ENCODE measurements around the gene NTF3. TPM values are rescaled to one million over a fixed set of nuclear protein-coding genes. Genes with fewer than 3 reads are reported as not detected.

Gene NTF3
- total RNA-seq, 2 donors from 2014 or later = 0.71 to 4.1 TPM

DNA sequence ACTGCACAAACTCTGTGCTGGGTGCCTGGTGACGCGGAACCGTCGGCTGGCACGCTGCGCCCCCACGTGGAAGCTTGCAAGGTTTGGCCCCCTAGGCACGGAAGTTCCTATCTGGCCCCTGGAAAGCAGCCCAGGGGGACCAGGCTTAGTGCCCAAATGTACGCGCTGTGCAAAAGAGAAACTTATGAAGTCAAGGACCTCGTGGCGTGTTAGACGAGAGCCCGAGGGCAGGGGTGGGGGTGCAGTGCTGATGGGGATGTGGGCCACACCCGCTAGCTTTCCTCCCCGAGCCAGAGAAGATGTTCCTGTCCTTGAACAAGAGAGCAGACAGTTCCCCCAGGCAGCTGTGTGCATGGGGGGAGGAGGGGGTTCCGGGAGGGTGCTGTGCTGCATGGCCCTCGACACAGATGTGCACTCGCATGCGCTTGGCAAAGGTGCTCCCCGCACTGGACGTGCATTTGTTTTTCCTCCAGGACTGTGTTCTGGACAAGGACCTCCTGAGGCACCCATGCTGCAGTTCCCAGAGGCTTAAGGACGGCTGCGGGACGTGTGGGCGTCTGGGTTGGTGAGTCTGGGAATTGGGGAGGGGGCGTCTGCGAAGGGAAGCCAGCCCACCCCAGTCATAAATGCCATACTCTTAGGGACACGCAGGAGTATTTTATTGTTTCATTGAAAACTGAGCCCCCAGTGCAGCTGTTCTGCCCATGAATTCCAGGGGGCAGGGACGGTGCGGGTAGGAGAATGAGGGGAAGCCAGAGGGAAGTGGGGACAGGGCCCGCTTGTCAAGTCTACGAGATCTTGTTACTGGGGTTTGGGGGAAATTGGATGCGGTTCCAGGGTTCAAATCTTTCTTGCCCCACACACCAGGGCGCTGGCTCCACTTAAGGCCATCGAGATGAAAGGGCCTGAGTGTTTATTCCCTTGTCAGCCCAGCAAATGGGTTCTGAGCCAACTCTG, 80.0 kb downstream of the NTF3 start:
- Mint-ChIP-seq H3K27me3 (ENCODE audit: insufficient read depth) (peaks cover 7% of the 10 kb centered on the region), H3K9me3 (no peaks in the 10 kb centered on the region), H3K4me1 (peaks cover 29% of the 10 kb centered on the region), H3K36me3 (ENCODE audit: low read depth) (no peaks in the 10 kb centered on the region), H3K4me3 (no peak overlapping the region), H3K27ac (no peak overlapping the region)
- Histone ChIP-seq H3K27me3 (ENCODE audit: control insufficient read depth, insufficient read depth, low read length, poor library complexity, severe bottlenecking) (no peaks in the 10 kb centered on the region), H3K9me3 (ENCODE audit: control insufficient read depth, low read length) (no peaks in the 10 kb centered on the region), H3K9ac (ENCODE audit: extremely low read depth, low read length, poor library complexity, severe bottlenecking) (no peak overlapping the region), H3K36me3 (ENCODE audit: control insufficient read depth, insufficient read depth, low read length) (no peaks in the 10 kb centered on the region), H3K4me1 (ENCODE audit: control insufficient read depth, insufficient read depth, low read length) (no peaks in the 10 kb centered on the region), H3K4me3 (ENCODE audit: low read length) (no peak overlapping the region), H3K27ac (ENCODE audit: low read depth, low read length) (no peak overlapping the region)
- peak; percentile 99 for TF ChIP-seq CTCF (conservative IDR thresholded peaks at IDR 0.05)
- peak; percentile 85 for DNase-seq
- 76 to 86% methylated on average over 19 to 34 of the region's 36 CpGs for WGBS, 2 experiments (ENCODE audit: insufficient coverage in 1 of 2, insufficient read length in 1 of 2)

DNA sequence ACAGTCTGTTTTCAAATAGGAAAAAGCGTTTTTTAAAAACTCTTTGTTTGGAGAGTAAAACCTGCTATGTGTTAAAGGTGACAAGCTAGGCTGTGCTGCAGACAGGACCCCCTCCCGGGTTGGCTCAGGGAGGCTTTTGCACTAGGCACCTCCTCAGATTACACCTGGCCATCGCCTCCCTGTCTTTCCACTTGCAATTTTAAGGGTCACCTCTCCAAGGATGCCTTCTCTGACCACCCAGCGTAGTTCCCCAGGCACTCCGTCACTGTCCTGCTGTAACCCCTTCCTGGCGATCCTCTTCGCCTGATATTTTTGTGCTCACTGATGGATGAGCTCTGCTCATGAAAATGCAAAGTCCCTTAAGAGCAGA, 80.7 kb downstream of the NTF3 start:
- Mint-ChIP-seq H3K4me1 (peaks cover 31% of the 10 kb centered on the region), H3K27me3 (ENCODE audit: insufficient read depth) (peaks cover 4% of the 10 kb centered on the region), H3K27ac (no peak overlapping the region), H3K36me3 (ENCODE audit: low read depth) (no peaks in the 10 kb centered on the region), H3K9me3 (no peaks in the 10 kb centered on the region), H3K4me3 (no peak overlapping the region)
- Histone ChIP-seq H3K9ac (ENCODE audit: extremely low read depth, low read length, poor library complexity, severe bottlenecking) (no peak overlapping the region), H3K36me3 (ENCODE audit: control insufficient read depth, insufficient read depth, low read length) (no peaks in the 10 kb centered on the region), H3K9me3 (ENCODE audit: control insufficient read depth, low read length) (no peaks in the 10 kb centered on the region), H3K27me3 (ENCODE audit: control insufficient read depth, insufficient read depth, low read length, poor library complexity, severe bottlenecking) (no peaks in the 10 kb centered on the region), H3K4me3 (ENCODE audit: low read length) (no peak overlapping the region), H3K4me1 (ENCODE audit: control insufficient read depth, insufficient read depth, low read length) (no peaks in the 10 kb centered on the region), H3K27ac (ENCODE audit: low read depth, low read length) (no peak overlapping the region)
- 87 to 91% methylated on average over 5 to 7 of the region's 7 CpGs for WGBS, 2 experiments (ENCODE audit: insufficient coverage in 1 of 2, insufficient read length in 1 of 2)
- TF ChIP-seq CTCF (conservative IDR thresholded peaks at IDR 0.05) = no peak
- peak; percentile 65 for DNase-seq

DNA sequence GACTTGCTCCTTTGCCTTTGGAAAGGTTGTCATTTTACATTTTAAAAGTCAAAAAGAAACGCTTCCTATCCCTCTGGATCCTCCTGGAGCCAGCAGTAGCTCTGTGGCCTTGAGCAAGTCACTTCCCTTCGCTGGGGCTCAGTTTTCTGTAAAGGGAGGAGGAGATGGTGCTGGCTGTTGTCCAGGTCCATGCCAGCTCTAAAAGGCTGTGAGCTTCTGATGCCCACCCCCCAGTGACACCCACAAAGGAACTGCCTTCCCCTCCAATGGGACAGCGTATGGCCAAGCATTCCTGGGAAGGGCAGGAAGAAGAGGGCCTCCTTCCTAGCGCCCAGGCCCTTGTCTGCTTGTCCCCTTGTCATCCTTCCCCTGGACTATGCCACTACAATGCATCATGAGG, 81.5 kb downstream of the NTF3 start:
- H3K4me3 ChIP-seq (ENCODE audit: low read length) = no peak overlapping the region
- WGBS, 2 experiments (ENCODE audit: insufficient coverage in 1 of 2, insufficient read length in 1 of 2) = 85 to 100% methylated on average over 1 to 4 of the region's 4 CpGs
- no peaks in the 10 kb centered on the region for H3K36me3 Mint-ChIP-seq (ENCODE audit: low read depth)
- H3K9me3 ChIP-seq (ENCODE audit: control insufficient read depth, low read length) = no peaks in the 10 kb centered on the region
- TF ChIP-seq CTCF (conservative IDR thresholded peaks at IDR 0.05) = no peak
- H3K4me3 Mint-ChIP-seq = no peak overlapping the region
- H3K27ac ChIP-seq (ENCODE audit: low read depth, low read length) = no peak overlapping the region
- H3K27me3 Mint-ChIP-seq (ENCODE audit: insufficient read depth) = peaks cover 4% of the 10 kb centered on the region
- no peak overlapping the region for H3K27ac Mint-ChIP-seq
- no peaks in the 10 kb centered on the region for H3K27me3 ChIP-seq (ENCODE audit: control insufficient read depth, insufficient read depth, low read length, poor library complexity, severe bottlenecking)
- DNase-seq = peak; percentile 31
- no peak overlapping the region for H3K9ac ChIP-seq (ENCODE audit: extremely low read depth, low read length, poor library complexity, severe bottlenecking)
- peaks cover 2% of the 10 kb centered on the region for H3K4me1 ChIP-seq (ENCODE audit: control insufficient read depth, insufficient read depth, low read length)
- H3K9me3 Mint-ChIP-seq = no peaks in the 10 kb centered on the region
- no peaks in the 10 kb centered on the region for H3K36me3 ChIP-seq (ENCODE audit: control insufficient read depth, insufficient read depth, low read length)
- peaks cover 30% of the 10 kb centered on the region for H3K4me1 Mint-ChIP-seq
